Prostate gland (tissue), 2 donors: ENCODE data around the gene TUBGCP5. TPM values are rescaled to one million over a fixed set of nuclear protein-coding genes. Genes with fewer than 3 reads are reported as not detected.
"Not testable (repeated sequence)": the region's sequence is repeated elsewhere in the genome, so short reads cannot be mapped to it uniquely, and the experiment has no call there.

Experiments used
- DNase-seq: peaks from one replicate; pipeline ENCODE4 v3.0.0-alpha.2; 2019; ENCODE audit warnings: low spot score
- H3K27ac ChIP-seq, 2 donors: fragments of 200-600 bp; sonication (generic); 2 replicates each; pipeline ENCODE4 v1.5.1; 2017 to 2019
- H3K27me3 ChIP-seq: fragments of 200-600 bp; sonication (generic); replicated peaks from 2 replicates; pipeline ENCODE4 v1.5.1; 2019; ENCODE audit not compliant: insufficient read depth
- H3K36me3 ChIP-seq, 2 donors: fragments of 200-600 bp; sonication (generic); 1 replicate in 1 of 2; 2 replicates in 1 of 2; pipeline versions ENCODE4 v1.5.1 to v1.8.1; 2017 to 2019
- H3K4me1 ChIP-seq: fragments of 200-600 bp; sonication (generic); replicated peaks from 2 replicates; pipeline ENCODE4 v1.5.1; 2019
- H3K4me3 ChIP-seq, 2 donors: fragments of 200-600 bp; sonication (generic); 2 replicates each; pipeline ENCODE4 v1.5.1; 2017 to 2019
- H3K9me3 ChIP-seq: fragments of 200-600 bp; sonication (generic); 2 replicates; pipeline ENCODE4 v1.5.1; 2017
- CTCF ChIP-seq, 4 experiments: fragments of 200-600 bp in 2 of 4; fragments of 450-650 bp in 2 of 4; sonication (generic) in 2 of 4; IDR thresholded peaks; 1 replicate in 3 of 4; 2 replicates in 1 of 4; pipeline ENCODE4 v1.5.1; 2016 to 2019; ENCODE audit warnings: antibody characterized with exemption in 4 of 4, mild to moderate bottlenecking in 2 of 4, moderate library complexity in 2 of 4
- POLR2A ChIP-seq: fragments of 450-650 bp; IDR thresholded peaks from one replicate; pipeline ENCODE4 v1.6.1; 2016; ENCODE audit warnings: antibody characterized with exemption, mild to moderate bottlenecking
- POLR2AphosphoS5 ChIP-seq: sonication (generic); formaldehyde crosslinking; IDR thresholded peaks from one replicate; pipeline ENCODE4 v1.6.1; 2017; ENCODE audit warnings: antibody characterized with exemption
- WGBS: methylation state at CpG from one replicate; pipeline ENCODE4 v1.1.5; 2018; 5-methylcytosine and 5-hydroxymethylcytosine counted together
- intact Hi-C: fragments of 100-400 bp; cut with DNase I; formaldehyde crosslinking; loops from one replicate; pipeline ENCODE4 v1.14.2; 2022
- total RNA-seq, 2 donors: library from RNA; depleted of rRNA; stranded (reverse); fragments of >200 nt; gene quantifications; one replicate each; pipeline ENCODE4 v1.1.0, GENCODE V29; 2016

Gene TUBGCP5
- total RNA-seq, 2 donors from 2014 or later: 25.0 to 38.7 TPM

GRCh38 chr15:23002920-23003319, 36.4 kb downstream of the TUBGCP5 start:
- no peak overlapping the region for H3K4me3 ChIP-seq
- TF ChIP-seq CTCF (IDR thresholded peaks at IDR 0.05): no peak
- no peak for TF ChIP-seq POLR2AphosphoS5
- TF ChIP-seq POLR2A: no peak
- no peaks in the 10 kb centered on the region for H3K9me3 ChIP-seq
- H3K27ac ChIP-seq: no peak overlapping the region
- WGBS: 78% methylated on average over 2 of the region's 2 CpGs
- H3K27me3 ChIP-seq: no peaks in the 10 kb centered on the region
- intact Hi-C loops: no loop called here
- H3K4me1 ChIP-seq: no peaks in the 10 kb centered on the region
- no peak for DNase-seq
- H3K36me3 ChIP-seq: peaks cover 4 to 5% of the 10 kb centered on the region in 2 donors

- DNase-seq: no peak
- intact Hi-C loops: no loop called here
- 64% methylated on average over 7 of the region's 7 CpGs for WGBS
- Histone ChIP-seq H3K36me3 (no peaks in the 10 kb centered on the region), H3K27ac (no peak overlapping the region), H3K27me3 (no peaks in the 10 kb centered on the region), H3K4me3 (no peak overlapping the region), H3K4me1 (no peaks in the 10 kb centered on the region), H3K9me3 (no peaks in the 10 kb centered on the region)
- TF ChIP-seq POLR2A: no peak
Observed at GRCh38 chr15:22995795-22996194, 43.6 kb downstream of the TUBGCP5 start.

GRCh38 chr15:22992024-22992326, 47.4 kb downstream of the TUBGCP5 start:
- intact Hi-C loops: loop anchor here (5.0 kb wide), 1 partner anchor 125 kb away; no protein-coding TSS in a partner anchor
- H3K4me3 ChIP-seq: no peak overlapping the region
- no peaks in the 10 kb centered on the region for H3K4me1 ChIP-seq
- DNase-seq: no peak
- no peaks in the 10 kb centered on the region for H3K27me3 ChIP-seq
- H3K27ac ChIP-seq: no peak overlapping the region
- H3K9me3 ChIP-seq: no peaks in the 10 kb centered on the region
- TF ChIP-seq POLR2A: no peak
- no peaks in the 10 kb centered on the region for H3K36me3 ChIP-seq
- WGBS: 56% methylated on average over 5 of the region's 5 CpGs

- TF ChIP-seq CTCF (IDR thresholded peaks at IDR 0.05): no peak
- no peak for TF ChIP-seq POLR2AphosphoS5
- no peak for TF ChIP-seq POLR2A
- Histone ChIP-seq H3K4me3 (no peak overlapping the region), H3K4me1 (no peaks in the 10 kb centered on the region), H3K36me3 (no peaks in the 10 kb centered on the region), H3K27me3 (no peaks in the 10 kb centered on the region), H3K9me3 (no peaks in the 10 kb centered on the region), H3K27ac (no peak overlapping the region)
- intact Hi-C loops: loop anchor here (5.0 kb wide), 1 partner anchor 123 kb away; no protein-coding TSS in a partner anchor
- DNase-seq: no peak
- WGBS: 65% methylated on average over 7 of the region's 7 CpGs
Observed at GRCh38 chr15:22989576-22990477, 49.5 kb downstream of the TUBGCP5 start.

GRCh38 chr15:22988811-22989210, 50.6 kb downstream of the TUBGCP5 start:
- no peaks in the 10 kb centered on the region for H3K27me3 ChIP-seq
- intact Hi-C loops: no loop called here
- H3K9me3 ChIP-seq: no peaks in the 10 kb centered on the region
- TF ChIP-seq CTCF (IDR thresholded peaks at IDR 0.05) (no peak), POLR2AphosphoS5 (no peak), POLR2A (no peak)
- no peak overlapping the region for H3K4me3 ChIP-seq
- 94% methylated on average over 7 of the region's 7 CpGs for WGBS
- no peaks in the 10 kb centered on the region for H3K4me1 ChIP-seq
- DNase-seq: no peak
- H3K36me3 ChIP-seq: no peaks in the 10 kb centered on the region
- H3K27ac ChIP-seq: no peak overlapping the region

GRCh38 chr15:22981931-22982330, 57.4 kb downstream of the TUBGCP5 start:
- H3K9me3 ChIP-seq, H3K4me3 ChIP-seq, H3K27me3 ChIP-seq, H3K27ac ChIP-seq, H3K36me3 ChIP-seq, H3K4me1 ChIP-seq, DNase-seq: not testable (repeated sequence)
- WGBS: 93% methylated on average over 11 of the region's 11 CpGs
- intact Hi-C loops: loop anchor here (5.0 kb wide), 1 partner anchor 55 kb away; the partner anchor contains the start of gene TUBGCP5
